H1 (cell line): ENCODE results near the gene RTCB. TPM values are rescaled to one million over a fixed set of nuclear protein-coding genes. Genes with fewer than 3 reads are reported as not detected.

Experiments
- BRCA1 ChIP-seq: IDR thresholded peaks from 2 replicates; pipeline ENCODE4 v1.6.1; 2012; ENCODE audit warnings: low read depth, low read length, improper control_type of control experiment
- CEBPB ChIP-seq: IDR thresholded peaks from 2 replicates; pipeline ENCODE4 v1.6.1; 2012; ENCODE audit warnings: low read depth, low read length
- CHD7 ChIP-seq: fragments of 300-600 bp; sonication (generic); IDR thresholded peaks from 2 replicates; pipeline ENCODE4 v1.7.1; 2012; ENCODE audit warnings: low read length, moderate library complexity, mild to moderate bottlenecking, inconsistent platforms; ENCODE audit not compliant: insufficient replicate concordance
- FOSL1 ChIP-seq: IDR thresholded peaks from 2 replicates; pipeline ENCODE4 v1.6.1; 2011; ENCODE audit warnings: mild to moderate bottlenecking, low read depth, low read length, moderate library complexity; ENCODE audit not compliant: insufficient read depth
- HDAC6 ChIP-seq: IDR thresholded peaks from one replicate; pipeline ENCODE4 v1.7.1; 2012; ENCODE audit warnings: low read depth, mild to moderate bottlenecking, inconsistent platforms, low read length, moderate library complexity
- NANOG ChIP-seq: IDR thresholded peaks from 2 replicates; pipeline ENCODE4 v1.6.1; 2011; ENCODE audit warnings: low read length, low read depth, mild to moderate bottlenecking, inconsistent platforms; ENCODE audit not compliant: insufficient read depth, poor library complexity, severe bottlenecking
- NRF1 ChIP-seq: IDR thresholded peaks from 2 replicates; pipeline ENCODE4 v1.6.1; 2011; ENCODE audit warnings: mild to moderate bottlenecking, low read depth, low read length, improper control_type of control experiment
- POLR2A ChIP-seq, 2 experiments: IDR thresholded peaks; 1 replicate in 1 of 2; 2 replicates in 1 of 2; pipeline ENCODE4 v1.6.1; 2011; ENCODE audit warnings: low read depth in 2 of 2, low read length in 2 of 2, mild to moderate bottlenecking in 2 of 2; ENCODE audit errors: control extremely low read depth in 1 of 2
- POLR2AphosphoS5 ChIP-seq: IDR thresholded peaks from 2 replicates; pipeline ENCODE4 v1.6.1; 2011; ENCODE audit warnings: low read depth, low read length
- SP2 ChIP-seq: IDR thresholded peaks from 2 replicates; pipeline ENCODE4 v1.6.1; 2012; ENCODE audit warnings: mild to moderate bottlenecking, low read length, inconsistent platforms
- SUZ12 ChIP-seq: fragments of 200-600 bp; sonication (generic); IDR thresholded peaks from 2 replicates; pipeline ENCODE4 v1.6.1; 2012; ENCODE audit warnings: mild to moderate bottlenecking, inconsistent platforms, low read length, moderate library complexity, mixed read lengths
- TCF12 ChIP-seq: IDR thresholded peaks from 2 replicates; pipeline ENCODE4 v1.6.1; 2011; ENCODE audit warnings: low read depth, mild to moderate bottlenecking, low read length
- ZNF274 ChIP-seq: IDR thresholded peaks from 2 replicates; pipeline ENCODE4 v1.7.0; 2012; ENCODE audit warnings: low read length, borderline replicate concordance; ENCODE audit errors: extremely low read depth
- polyA plus RNA-seq, 7 experiments: library from polyadenylated mRNA; depleted of rRNA in 3 of 7; stranded (reverse) in 5 of 7; unstranded in 2 of 7; fragments of >200 nt in 5 of 7; fragments of 200-250 nt in 2 of 7; gene quantifications; 1 replicate in 5 of 7; 2 replicates in 1 of 7; 4 replicates in 1 of 7; pipeline versions ENCODE4 v1.2.1 to v1.2.3, GENCODE V29; 2011 to 2013; ENCODE audit warnings: missing spikeins in 2 of 7, mixed read lengths in 2 of 7
- total RNA-seq: library from RNA; stranded (reverse); fragmentation: NEBNext Ultra II Directional; extraction: Animal tissue kit (Norgen Biotek cat#: 25700); gene quantifications from 2 replicates; pipeline ENCODE4 v1.2.1, GENCODE V29; 2021

RTCB gene
- total and polyA plus RNA-seq, 2 of the 8 experiments (the other 6 are each of a cell fraction or from before 2014, with no cell fraction given), result 104 to 114 TPM

GRCh38 chr22:32395107-32395506 lies 16.9 kb downstream of the RTCB start (continued):
- no peak for TF ChIP-seq CHD7
- no peak for TF ChIP-seq ZNF274
- TF ChIP-seq SP2, result no peak
- no peak for TF ChIP-seq POLR2AphosphoS5
- no peak for TF ChIP-seq BRCA1
- TF ChIP-seq POLR2A (IDR thresholded peaks at IDR 0.05; ENCODE audit: control extremely low read depth in 1 of 2, low read depth in 2 of 2, low read length in 2 of 2), result no peak
- TF ChIP-seq NRF1, result no peak
- no peak for TF ChIP-seq TCF12
- no peak for TF ChIP-seq NANOG
- TF ChIP-seq FOSL1, result no peak
- no peak for TF ChIP-seq HDAC6
- TF ChIP-seq CEBPB, result no peak
- no peak for TF ChIP-seq SUZ12
